Suprapubic skin (tissue), 4 donors: ENCODE results near the gene ATP5PB. TPM values are rescaled to one million over a fixed set of nuclear protein-coding genes. Genes with fewer than 3 reads are reported as not detected.

ENCODE experiments used
- DNase-seq, 2 donors: peaks; one replicate each; pipeline ENCODE4 v3.0.0-alpha.2; 2019; ENCODE audit warnings: low spot score in 2 of 2
- H3K27ac ChIP-seq: fragments of 200-600 bp; sonication (generic); one replicate; pipeline ENCODE4 v1.5.1; 2019
- H3K27me3 ChIP-seq: fragments of 200-600 bp; sonication (generic); one replicate; pipeline ENCODE4 v1.5.1; 2019
- H3K36me3 ChIP-seq: fragments of 200-600 bp; sonication (generic); one replicate; pipeline ENCODE4 v1.5.1; 2019
- H3K4me1 ChIP-seq: fragments of 200-600 bp; sonication (generic); one replicate; pipeline ENCODE4 v1.5.1; 2019
- H3K4me3 ChIP-seq: fragments of 200-600 bp; sonication (generic); one replicate; pipeline ENCODE4 v1.5.1; 2019; ENCODE audit warnings: mild to moderate bottlenecking
- H3K9me3 ChIP-seq: fragments of 200-600 bp; sonication (generic); one replicate; pipeline ENCODE4 v1.5.1; 2019
- EP300 ChIP-seq: sonication (generic); formaldehyde crosslinking; IDR thresholded peaks from one replicate; pipeline ENCODE4 v1.6.1; 2017; ENCODE audit warnings: antibody characterized with exemption
- POLR2A ChIP-seq, 2 donors: fragments of 450-650 bp; IDR thresholded peaks; one replicate each; pipeline ENCODE4 v1.6.1; 2017; ENCODE audit warnings: antibody characterized with exemption in 2 of 2, mild to moderate bottlenecking in 2 of 2, moderate library complexity in 2 of 2
- POLR2AphosphoS5 ChIP-seq, 3 donors: sonication (generic); formaldehyde crosslinking; IDR thresholded peaks; one replicate each; pipeline ENCODE4 v1.6.1; 2017; ENCODE audit warnings: antibody characterized with exemption in 3 of 3
- WGBS: methylation state at CpG from one replicate; pipeline ENCODE4 v1.1.5; 2018; 5-methylcytosine and 5-hydroxymethylcytosine counted together
- total RNA-seq, 4 donors: library from RNA; depleted of rRNA; stranded (reverse); fragments of >200 nt; gene quantifications; one replicate each; pipeline ENCODE4 v1.1.0, GENCODE V29; 2016
- TF ChIP-seq, protein P1 (sequence below), 2 donors: fragments of 200-600 bp in 1 of 2; fragments of 450-650 bp in 1 of 2; sonication (generic) in 1 of 2; IDR thresholded peaks; one replicate each; pipeline ENCODE4 v1.5.1; 2016 to 2019; ENCODE audit warnings: antibody characterized with exemption in 2 of 2, mild to moderate bottlenecking in 1 of 2, moderate library complexity in 1 of 2

ATP5PB gene
- total RNA-seq, 4 donors from 2014 or later: 79.6 to 154 (median 140) TPM

DNA sequence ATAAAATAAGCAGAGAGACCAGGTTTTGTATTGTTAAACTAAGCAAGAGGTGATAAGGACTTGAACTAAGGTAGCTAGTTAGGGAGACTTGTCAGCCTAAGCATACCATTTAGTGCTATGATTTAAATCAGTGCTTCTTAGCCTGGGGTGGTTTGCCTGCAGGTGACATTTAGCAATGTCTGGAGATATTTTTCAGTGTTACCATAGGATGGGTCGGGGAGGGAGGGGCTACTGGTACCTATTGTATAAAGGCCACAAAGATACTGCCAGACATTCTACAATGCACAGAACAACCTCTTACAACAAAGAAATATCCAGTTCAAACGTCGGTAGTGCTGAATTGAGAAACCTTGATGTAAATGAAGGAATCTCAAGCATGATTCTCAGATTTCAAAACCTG lies 3.3 kb downstream of the ATP5PB start:
- Histone ChIP-seq H3K9me3 (no peaks in the 10 kb centered on the region), H3K27ac (no peak overlapping the region), H3K4me3 (no peak overlapping the region), H3K4me1 (peaks cover 33% of the 10 kb centered on the region), H3K36me3 (peaks cover 39% of the 10 kb centered on the region), H3K27me3 (no peaks in the 10 kb centered on the region)
- WGBS: 78% methylated on average over 3 of the region's 3 CpGs
- TF ChIP-seq EP300 (no peak), POLR2A (IDR thresholded peaks at IDR 0.05) (no peak), POLR2AphosphoS5 (IDR thresholded peaks at IDR 0.05) (no peak)
- TF ChIP-seq, protein P1, sequence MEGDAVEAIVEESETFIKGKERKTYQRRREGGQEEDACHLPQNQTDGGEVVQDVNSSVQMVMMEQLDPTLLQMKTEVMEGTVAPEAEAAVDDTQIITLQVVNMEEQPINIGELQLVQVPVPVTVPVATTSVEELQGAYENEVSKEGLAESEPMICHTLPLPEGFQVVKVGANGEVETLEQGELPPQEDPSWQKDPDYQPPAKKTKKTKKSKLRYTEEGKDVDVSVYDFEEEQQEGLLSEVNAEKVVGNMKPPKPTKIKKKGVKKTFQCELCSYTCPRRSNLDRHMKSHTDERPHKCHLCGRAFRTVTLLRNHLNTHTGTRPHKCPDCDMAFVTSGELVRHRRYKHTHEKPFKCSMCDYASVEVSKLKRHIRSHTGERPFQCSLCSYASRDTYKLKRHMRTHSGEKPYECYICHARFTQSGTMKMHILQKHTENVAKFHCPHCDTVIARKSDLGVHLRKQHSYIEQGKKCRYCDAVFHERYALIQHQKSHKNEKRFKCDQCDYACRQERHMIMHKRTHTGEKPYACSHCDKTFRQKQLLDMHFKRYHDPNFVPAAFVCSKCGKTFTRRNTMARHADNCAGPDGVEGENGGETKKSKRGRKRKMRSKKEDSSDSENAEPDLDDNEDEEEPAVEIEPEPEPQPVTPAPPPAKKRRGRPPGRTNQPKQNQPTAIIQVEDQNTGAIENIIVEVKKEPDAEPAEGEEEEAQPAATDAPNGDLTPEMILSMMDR (IDR thresholded peaks at IDR 0.05): no peak
- no peak for DNase-seq

DNA sequence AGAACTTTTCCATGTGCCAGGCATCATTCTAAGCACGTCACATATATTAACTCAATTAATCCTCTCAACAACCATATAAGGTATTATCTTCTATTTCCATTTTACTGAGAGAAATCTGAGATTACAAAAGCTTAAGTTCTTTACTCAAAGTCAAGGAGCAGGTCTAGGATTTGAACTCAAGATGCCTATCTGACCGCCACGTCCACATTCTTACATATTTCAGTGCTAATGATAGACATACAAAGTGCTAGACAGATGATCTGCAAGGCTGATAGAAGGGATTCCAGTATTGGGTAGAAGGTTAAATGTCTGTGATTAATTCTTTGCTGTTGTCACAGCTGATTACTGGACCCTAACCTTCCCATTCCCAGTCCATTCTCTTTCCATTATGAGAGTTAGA lies 4.4 kb downstream of the ATP5PB start:
- DNase-seq: no peak
- no peaks in the 10 kb centered on the region for H3K9me3 ChIP-seq
- 87% methylated on average over 3 of the region's 3 CpGs for WGBS
- H3K36me3 ChIP-seq: peaks cover 50% of the 10 kb centered on the region
- no peak overlapping the region for H3K4me3 ChIP-seq
- peaks cover 25% of the 10 kb centered on the region for H3K4me1 ChIP-seq
- TF ChIP-seq EP300 (no peak), POLR2A (IDR thresholded peaks at IDR 0.05) (no peak), POLR2AphosphoS5 (IDR thresholded peaks at IDR 0.05) (no peak)
- TF ChIP-seq, protein P1 (IDR thresholded peaks at IDR 0.05): no peak
- H3K27me3 ChIP-seq: no peaks in the 10 kb centered on the region
- no peak overlapping the region for H3K27ac ChIP-seq

DNA sequence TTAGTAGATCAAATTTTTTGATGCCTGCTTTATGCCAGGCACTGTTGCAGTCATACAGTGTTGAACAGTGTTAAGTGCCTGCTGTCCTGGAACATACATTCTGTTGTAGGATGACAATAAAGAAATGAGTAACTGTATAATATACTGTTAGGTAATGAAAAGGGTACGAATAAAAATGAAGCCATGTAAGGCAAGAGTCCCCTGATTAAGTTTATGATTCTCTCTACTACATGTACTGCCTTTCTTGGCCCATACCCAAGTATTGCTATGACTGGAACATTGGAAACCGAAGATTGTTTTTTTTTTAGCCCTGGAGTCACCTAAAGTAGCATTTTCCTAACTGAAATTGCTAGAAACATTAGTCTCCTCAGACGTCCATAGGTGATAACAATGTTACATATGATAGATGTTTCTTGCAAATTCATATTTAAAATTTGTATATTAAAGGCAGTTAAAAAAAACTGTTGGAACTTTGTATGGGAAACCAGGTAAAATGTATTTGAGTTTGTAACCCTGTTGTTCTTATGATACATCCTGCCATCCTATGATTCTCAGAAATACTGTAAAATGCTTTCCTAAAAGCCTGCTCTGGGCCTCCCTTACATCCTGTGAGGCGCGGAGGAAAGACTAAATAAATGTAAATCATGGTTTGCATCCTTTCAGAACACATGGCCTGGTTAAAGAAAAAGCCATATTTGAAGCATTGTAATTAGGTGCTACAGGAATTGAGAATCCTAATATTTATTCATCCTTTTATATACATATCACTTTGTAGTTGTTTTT lies 5.8 kb downstream of the ATP5PB start:
- H3K36me3 ChIP-seq: peaks cover 63% of the 10 kb centered on the region
- H3K4me1 ChIP-seq: peaks cover 23% of the 10 kb centered on the region
- 70% methylated on average over 5 of the region's 5 CpGs for WGBS

DNA sequence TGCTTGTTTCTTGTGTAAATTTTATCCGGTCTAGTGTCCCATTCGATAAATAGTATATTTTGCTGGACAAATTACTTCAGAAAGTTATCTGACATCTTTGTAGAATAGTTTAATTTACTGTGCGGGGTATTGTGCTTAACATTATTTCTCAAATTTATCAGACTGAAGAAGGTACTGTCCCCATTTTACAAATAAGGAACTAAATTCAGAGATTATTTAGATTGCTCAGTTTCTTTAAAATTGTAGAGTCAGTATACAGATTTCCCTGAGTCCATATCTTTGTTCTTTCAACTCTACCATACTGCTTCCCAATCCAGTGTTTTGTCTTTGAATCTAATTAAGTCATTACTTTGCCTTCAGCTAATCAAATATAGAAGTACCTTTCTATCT lies 6.4 kb downstream of the ATP5PB start:
- Histone ChIP-seq H3K4me3 (no peak overlapping the region), H3K27me3 (no peaks in the 10 kb centered on the region), H3K9me3 (no peaks in the 10 kb centered on the region), H3K4me1 (peaks cover 17% of the 10 kb centered on the region), H3K36me3 (peaks cover 66% of the 10 kb centered on the region), H3K27ac (no peak overlapping the region)
- 96% methylated on average over 3 of the region's 3 CpGs for WGBS
- DNase-seq: no peak
- TF ChIP-seq POLR2AphosphoS5 (IDR thresholded peaks at IDR 0.05) (no peak), EP300 (no peak)
- TF ChIP-seq, protein P1 (IDR thresholded peaks at IDR 0.05): no peak

More for the DNA sequence above, 5.8 kb downstream of the ATP5PB start:
- Histone ChIP-seq H3K9me3 (no peaks in the 10 kb centered on the region), H3K4me3 (no peak overlapping the region), H3K27me3 (no peaks in the 10 kb centered on the region), H3K27ac (no peak overlapping the region)
- DNase-seq: no peak
- TF ChIP-seq POLR2A (IDR thresholded peaks at IDR 0.05) (no peak), POLR2AphosphoS5 (IDR thresholded peaks at IDR 0.05) (no peak), EP300 (no peak)
- TF ChIP-seq, protein P1 (IDR thresholded peaks at IDR 0.05): no peak

DNA sequence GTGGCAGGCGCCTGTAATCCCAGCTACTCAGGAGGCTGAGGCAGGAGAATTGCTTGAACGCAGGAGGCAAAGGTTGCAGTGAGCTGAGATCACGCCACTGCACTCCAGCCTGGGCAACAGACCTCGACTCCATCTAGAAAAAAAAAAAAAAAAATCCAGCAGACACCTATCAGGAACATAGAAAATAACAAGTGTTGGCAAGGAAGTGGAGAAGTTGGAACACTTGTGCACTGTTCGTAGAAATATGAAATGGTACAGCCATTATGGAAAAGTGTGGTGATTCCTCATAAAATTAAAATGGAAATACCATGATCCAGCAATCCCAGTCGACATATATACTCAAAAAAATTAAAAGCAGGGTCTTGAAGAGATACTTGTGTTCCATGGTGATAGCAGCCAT lies 12.5 kb downstream of the ATP5PB start:
- 98% methylated on average over 6 of the region's 6 CpGs for WGBS
- H3K36me3 ChIP-seq: peaks cover 63% of the 10 kb centered on the region
- H3K27ac ChIP-seq: no peak overlapping the region
- H3K9me3 ChIP-seq: no peaks in the 10 kb centered on the region
- TF ChIP-seq POLR2AphosphoS5 (IDR thresholded peaks at IDR 0.05): no peak
- no peak for TF ChIP-seq EP300
- TF ChIP-seq POLR2A (IDR thresholded peaks at IDR 0.05): no peak
- TF ChIP-seq, protein P1 (IDR thresholded peaks at IDR 0.05): no peak
- no peaks in the 10 kb centered on the region for H3K4me1 ChIP-seq
- H3K27me3 ChIP-seq: no peaks in the 10 kb centered on the region
- H3K4me3 ChIP-seq: no peak overlapping the region
- DNase-seq: no peak
